HG02938 (cell line): ENCODE measurements around the gene SMURF2.
"Not testable (repeated sequence)": the region's sequence is repeated elsewhere in the genome, so short reads cannot be mapped to it uniquely, and the experiment has no call there.

Source experiments
- ATAC-seq: cut with Tn5 transposase; IDR thresholded peaks from one replicate; pipeline ENCODE4 v1.9.1; 2021; ENCODE audit warnings: mild to moderate bottlenecking, moderate library complexity; ENCODE audit not compliant: unreplicated experiment

SMURF2 gene

GRCh38 chr17:64667807-64668721 lies 6.0 kb upstream of the SMURF2 start:
- not testable (repeated sequence) for ATAC-seq

GRCh38 chr17:64664299-64664981 lies 2.3 kb upstream of the SMURF2 start:
- not testable (repeated sequence) for ATAC-seq

- ATAC-seq, result not testable (repeated sequence)
Measured at GRCh38 chr17:64663836-64664235, 1.7 kb upstream of the SMURF2 start.

GRCh38 chr17:64662774-64663367 lies 764 bp upstream of the SMURF2 start:
- ATAC-seq, result no peak

GRCh38 chr17:64661726-64661975 lies 456 bp downstream of the SMURF2 start:
- ATAC-seq, result no peak

- not testable (repeated sequence) for ATAC-seq
Measured at GRCh38 chr17:64660978-64661725, 955 bp downstream of the SMURF2 start.

GRCh38 chr17:64660195-64660977 lies 1.7 kb downstream of the SMURF2 start:
- ATAC-seq, result not testable (repeated sequence)

GRCh38 chr17:64658931-64659330 lies 3.2 kb downstream of the SMURF2 start:
- no peak for ATAC-seq

GRCh38 chr17:64657610-64658125 lies 4.4 kb downstream of the SMURF2 start:
- no peak for ATAC-seq

- no peak for ATAC-seq
Measured at GRCh38 chr17:64655704-64656103, 6.4 kb downstream of the SMURF2 start.

- ATAC-seq, result no peak
Measured at GRCh38 chr17:64653985-64654355, 8.1 kb downstream of the SMURF2 start.

GRCh38 chr17:64653325-64653984 lies 8.7 kb downstream of the SMURF2 start:
- ATAC-seq, result no peak

GRCh38 chr17:64651889-64652288 lies 10.2 kb downstream of the SMURF2 start:
- ATAC-seq, result no peak

- no peak for ATAC-seq
Measured at GRCh38 chr17:64648234-64648633, 13.9 kb downstream of the SMURF2 start.

GRCh38 chr17:64647817-64648216 lies 14.3 kb downstream of the SMURF2 start:
- no peak for ATAC-seq

- ATAC-seq, result no peak
Measured at GRCh38 chr17:64639516-64639915, 22.6 kb downstream of the SMURF2 start.

- ATAC-seq, result no peak
Measured at GRCh38 chr17:64638552-64639203, 23.4 kb downstream of the SMURF2 start.

GRCh38 chr17:64635647-64636305 lies 26.3 kb downstream of the SMURF2 start:
- peak; percentile 77 for ATAC-seq

GRCh38 chr17:64634218-64634617 lies 27.9 kb downstream of the SMURF2 start:
- no peak for ATAC-seq
